OCI-LY3 (cell line): Measurements from ENCODE around the gene IRX5.

Source experiments
- CTCF ChIP-seq: fragments of 200-600, 300-600 bp; sonication (generic); IDR thresholded peaks from 2 replicates; pipeline ENCODE4 v1.5.1; 2014; ENCODE audit warnings: antibody characterized with exemption, low read length, low read depth
- EZH2phosphoT487 ChIP-seq: fragments of 200-600 bp; shearing (Covaris generic); IDR thresholded peaks from 2 replicates; pipeline ENCODE4 v1.6.1; 2018; ENCODE audit warnings: antibody characterized with exemption, mixed run types, low read depth

- TF ChIP-seq CTCF (no peak), EZH2phosphoT487 (no peak)
Observed at GRCh38 chr16:54930869-54931119, 129 bp downstream of the IRX5 start.
